Kasumi-1 (cell line): ENCODE data around the gene SPAG16.

Experiments
- DNase-seq, 2 experiments: peaks; one replicate each; lab custom pipeline; 2025; lab: John Stamatoyannopoulos, UW

Gene SPAG16

GRCh38 chr2:213284105-213285090, at the start of gene SPAG16:
Gene SPAG16, plus strand, starts transcription at chr2:213284464.
- no peak for DNase-seq

- no peak for DNase-seq
Measured at GRCh38 chr2:213234641-213235040, 49.6 kb upstream of the SPAG16 start.

GRCh38 chr2:213235741-213236140, 48.5 kb upstream of the SPAG16 start:
- DNase-seq, result no peak

GRCh38 chr2:213237251-213237650, 47.0 kb upstream of the SPAG16 start:
- DNase-seq, result no peak

- no peak for DNase-seq
Measured at GRCh38 chr2:213237787-213238186, 46.5 kb upstream of the SPAG16 start.

- no peak for DNase-seq
Measured at GRCh38 chr2:213238753-213239495, 45.3 kb upstream of the SPAG16 start.

- no peak for DNase-seq
Measured at GRCh38 chr2:213241817-213242216, 42.4 kb upstream of the SPAG16 start.

GRCh38 chr2:213242653-213243052, 41.6 kb upstream of the SPAG16 start:
- no peak for DNase-seq

- DNase-seq, result no peak
Measured at GRCh38 chr2:213243189-213244044, 40.8 kb upstream of the SPAG16 start.

GRCh38 chr2:213246497-213247281, 37.6 kb upstream of the SPAG16 start:
- peak in 1 of 2 experiments; percentile 7 for DNase-seq

- DNase-seq, result no peak
Measured at GRCh38 chr2:213247566-213247965, 36.7 kb upstream of the SPAG16 start.

- no peak for DNase-seq
Measured at GRCh38 chr2:213248637-213249036, 35.6 kb upstream of the SPAG16 start.

- no peak for DNase-seq
Measured at GRCh38 chr2:213249502-213249901, 34.8 kb upstream of the SPAG16 start.

- DNase-seq, result peak; percentile 28 to 31
Measured at GRCh38 chr2:213251618-213252017, 32.6 kb upstream of the SPAG16 start.

- no peak for DNase-seq
Measured at GRCh38 chr2:213252206-213252605, 32.1 kb upstream of the SPAG16 start.

GRCh38 chr2:213253162-213253561, 31.1 kb upstream of the SPAG16 start:
- DNase-seq, result no peak

- peak in 1 of 2 experiments; percentile 10 for DNase-seq
Measured at GRCh38 chr2:213259266-213259665, 25.0 kb upstream of the SPAG16 start.

- DNase-seq, result no peak
Measured at GRCh38 chr2:213261237-213261636, 23.0 kb upstream of the SPAG16 start.

GRCh38 chr2:213261715-213262114, 22.5 kb upstream of the SPAG16 start:
- DNase-seq, result no peak

- no peak for DNase-seq
Measured at GRCh38 chr2:213265679-213266078, 18.6 kb upstream of the SPAG16 start.

- DNase-seq, result no peak
Measured at GRCh38 chr2:213266421-213266820, 17.8 kb upstream of the SPAG16 start.
